Measurements from ENCODE around the gene SEPTIN1. TPM values are rescaled to one million over a fixed set of nuclear protein-coding genes. Genes with fewer than 3 reads are reported as not detected.
"Not testable (repeated sequence)": the region's sequence is repeated elsewhere in the genome, so short reads cannot be mapped to it uniquely, and the experiment has no call there.

Gene SEPTIN1
- total and polyA plus RNA-seq, 3 donors from 2014 or later, result 0.63 to 3.9 (median 2.4) TPM

DNA sequence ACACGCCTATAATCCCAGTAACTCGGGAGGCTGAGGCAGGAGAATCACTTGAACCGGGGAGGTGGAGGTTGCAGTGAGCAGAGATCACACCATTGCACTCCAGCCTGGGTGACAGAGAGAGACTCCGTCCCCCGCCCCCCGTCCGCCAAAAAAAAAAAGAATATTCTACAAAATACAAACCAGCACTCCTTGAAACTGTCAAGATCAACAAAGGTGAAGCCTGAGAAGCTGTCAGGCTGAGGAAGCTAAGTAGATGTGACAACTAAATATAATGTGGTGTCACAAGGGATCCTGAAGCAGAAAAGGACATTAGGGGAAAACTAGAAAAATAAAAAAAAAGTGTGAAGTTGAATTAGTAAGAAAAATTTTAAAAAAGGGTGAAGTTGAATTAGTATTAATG, 33.4 kb downstream of the SEPTIN1 start:
- Histone ChIP-seq H3K36me3 (ENCODE audit: low read depth, missing control alignments) (no peaks in the 10 kb centered on the region), H3K4me3 (no peak overlapping the region), H3K27me3 (no peaks in the 10 kb centered on the region), H3K4me1 (peaks cover 17% of the 10 kb centered on the region), H3K27ac (no peak overlapping the region), H3K9me3 (no peaks in the 10 kb centered on the region)
- TF ChIP-seq, protein P1, sequence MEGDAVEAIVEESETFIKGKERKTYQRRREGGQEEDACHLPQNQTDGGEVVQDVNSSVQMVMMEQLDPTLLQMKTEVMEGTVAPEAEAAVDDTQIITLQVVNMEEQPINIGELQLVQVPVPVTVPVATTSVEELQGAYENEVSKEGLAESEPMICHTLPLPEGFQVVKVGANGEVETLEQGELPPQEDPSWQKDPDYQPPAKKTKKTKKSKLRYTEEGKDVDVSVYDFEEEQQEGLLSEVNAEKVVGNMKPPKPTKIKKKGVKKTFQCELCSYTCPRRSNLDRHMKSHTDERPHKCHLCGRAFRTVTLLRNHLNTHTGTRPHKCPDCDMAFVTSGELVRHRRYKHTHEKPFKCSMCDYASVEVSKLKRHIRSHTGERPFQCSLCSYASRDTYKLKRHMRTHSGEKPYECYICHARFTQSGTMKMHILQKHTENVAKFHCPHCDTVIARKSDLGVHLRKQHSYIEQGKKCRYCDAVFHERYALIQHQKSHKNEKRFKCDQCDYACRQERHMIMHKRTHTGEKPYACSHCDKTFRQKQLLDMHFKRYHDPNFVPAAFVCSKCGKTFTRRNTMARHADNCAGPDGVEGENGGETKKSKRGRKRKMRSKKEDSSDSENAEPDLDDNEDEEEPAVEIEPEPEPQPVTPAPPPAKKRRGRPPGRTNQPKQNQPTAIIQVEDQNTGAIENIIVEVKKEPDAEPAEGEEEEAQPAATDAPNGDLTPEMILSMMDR (IDR thresholded peaks at IDR 0.05), result no peak
- no peak for TF ChIP-seq POLR2A (IDR thresholded peaks at IDR 0.05)
- DNase-seq, result no peak
- intact Hi-C loops (cut with DNase I; ENCODE audit: low total_unique reads), result no loop called here
- WGBS, 2 donors, result 87 to 97% methylated on average over 7 of the region's 7 CpGs

DNA sequence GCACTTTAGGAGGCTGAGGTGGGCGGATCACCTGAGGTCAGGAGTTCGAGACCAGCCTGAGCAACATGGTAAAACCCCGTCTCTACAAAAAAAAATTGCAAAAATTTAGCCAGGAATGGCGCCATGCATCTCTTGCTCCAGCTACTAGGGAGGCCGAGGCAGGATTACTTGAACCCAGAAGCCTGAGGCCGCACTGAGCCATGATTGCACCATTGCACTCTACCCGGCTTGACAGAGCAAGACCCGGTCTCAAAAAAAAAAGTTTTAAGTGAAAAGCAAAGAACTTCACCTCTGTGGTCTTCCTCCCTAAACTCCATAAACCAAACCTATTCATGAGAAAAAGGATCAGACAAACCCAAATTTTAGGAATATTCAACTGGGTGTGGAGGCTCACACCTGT, 34.2 kb downstream of the SEPTIN1 start:
- 92 to 96% methylated on average over 8 of the region's 8 CpGs for WGBS, 2 donors
- Histone ChIP-seq H3K27ac (no peak overlapping the region), H3K9me3 (no peaks in the 10 kb centered on the region), H3K4me1 (peaks cover 16% of the 10 kb centered on the region), H3K4me3 (no peak overlapping the region), H3K36me3 (ENCODE audit: low read depth, missing control alignments) (no peaks in the 10 kb centered on the region), H3K27me3 (no peaks in the 10 kb centered on the region)
- intact Hi-C loops (cut with DNase I; ENCODE audit: low total_unique reads), result no loop called here
- no peak for TF ChIP-seq POLR2A (IDR thresholded peaks at IDR 0.05)
- TF ChIP-seq, protein P1 (IDR thresholded peaks at IDR 0.05), result no peak
- DNase-seq, result no peak

DNA sequence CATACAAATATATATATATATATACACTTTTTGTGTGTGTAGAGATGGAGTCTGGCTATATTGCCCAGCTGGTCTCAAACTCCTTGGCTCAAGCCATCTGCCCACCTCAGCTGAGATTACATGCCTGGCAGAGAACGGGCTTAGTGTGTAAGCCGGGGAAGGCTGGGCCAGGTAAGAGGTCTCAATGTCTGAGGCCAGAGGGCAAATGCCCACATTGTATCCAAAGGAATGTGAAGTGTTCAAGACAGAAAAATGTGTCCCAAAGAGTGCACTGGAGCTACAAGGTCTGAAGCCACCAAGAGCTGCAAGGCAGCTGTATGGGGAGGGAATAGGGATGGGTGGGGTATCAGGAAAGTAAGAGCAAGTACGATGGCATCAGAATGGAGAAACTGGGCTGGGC, 36.1 kb downstream of the SEPTIN1 start:
- intact Hi-C loops (cut with DNase I; ENCODE audit: low total_unique reads), result no loop called here
- Histone ChIP-seq H3K27ac (no peak overlapping the region), H3K36me3 (ENCODE audit: low read depth, missing control alignments) (no peaks in the 10 kb centered on the region), H3K4me1 (no peaks in the 10 kb centered on the region), H3K4me3 (no peak overlapping the region), H3K27me3 (no peaks in the 10 kb centered on the region), H3K9me3 (no peaks in the 10 kb centered on the region)
- DNase-seq, result no peak
- no peak for TF ChIP-seq POLR2A (IDR thresholded peaks at IDR 0.05)
- TF ChIP-seq, protein P1 (IDR thresholded peaks at IDR 0.05), result no peak
- WGBS, 2 donors, result 95 to 98% methylated on average over 3 of the region's 3 CpGs

DNA sequence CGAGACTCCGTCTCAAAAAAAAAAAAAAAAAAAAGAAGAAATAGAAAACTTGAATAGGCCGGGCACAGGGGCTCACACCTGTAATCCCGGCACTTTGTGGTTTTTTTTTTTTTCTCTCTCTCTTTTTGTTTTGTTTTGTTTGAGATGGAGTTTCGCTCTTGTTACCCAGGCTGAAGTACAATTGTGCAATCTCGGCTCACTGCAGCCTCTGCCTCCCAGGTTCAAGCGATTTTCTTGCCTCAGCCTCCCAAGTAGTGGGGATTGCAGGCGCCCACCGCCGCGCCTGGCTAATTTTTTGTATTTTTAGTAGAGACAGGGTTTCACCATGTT, 38.9 kb downstream of the SEPTIN1 start:
- H3K27me3 ChIP-seq; H3K9me3 ChIP-seq; H3K36me3 ChIP-seq (ENCODE audit: low read depth, missing control alignments); H3K4me1 ChIP-seq; DNase-seq; intact Hi-C loops (cut with DNase I; ENCODE audit: low total_unique reads); H3K4me3 ChIP-seq; H3K27ac ChIP-seq: not testable (repeated sequence)
- WGBS, 2 donors, result 96 to 98% methylated on average over 11 of the region's 11 CpGs

DNA sequence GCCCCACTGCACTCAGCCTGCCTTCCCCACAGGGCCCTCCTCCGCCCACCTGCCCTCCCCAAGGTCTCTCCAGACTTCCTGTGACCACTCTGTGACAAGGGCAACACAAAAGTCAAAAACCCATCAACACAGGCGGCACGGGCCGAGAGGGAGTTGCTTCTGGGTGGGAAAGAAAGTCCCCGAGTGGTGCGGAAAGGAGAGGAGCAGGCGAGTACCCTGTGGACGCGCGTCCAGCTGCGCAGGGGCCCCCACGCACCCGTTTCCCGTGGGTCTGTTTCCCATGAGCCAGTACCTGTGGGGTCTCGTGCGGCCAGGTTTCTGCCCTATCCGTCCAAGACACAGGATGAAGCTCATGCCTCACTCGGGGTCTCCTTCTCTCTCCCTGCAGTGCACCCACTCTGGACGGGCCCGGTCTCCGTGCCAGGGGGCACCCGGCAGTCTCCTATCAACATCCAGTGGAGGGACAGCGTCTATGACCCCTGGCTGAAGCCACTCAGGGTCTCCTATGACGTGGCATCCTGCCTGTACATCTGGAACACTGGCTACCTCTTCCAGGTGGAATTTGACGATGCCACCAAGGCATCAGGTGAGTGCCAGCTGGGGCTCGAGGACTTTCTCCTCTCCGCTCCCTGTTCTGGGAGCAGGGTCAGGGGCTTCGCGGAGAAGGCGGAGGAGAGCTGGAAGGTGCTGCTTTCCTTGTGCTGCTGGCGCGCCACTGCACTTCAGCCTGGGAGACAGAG, 39.4 kb downstream of the SEPTIN1 start:
- TF ChIP-seq, protein P1 (IDR thresholded peaks at IDR 0.05), result no peak
- no peak for TF ChIP-seq POLR2A (IDR thresholded peaks at IDR 0.05)
- H3K27ac ChIP-seq, result no peak overlapping the region
- no peaks in the 10 kb centered on the region for H3K27me3 ChIP-seq
- H3K4me3 ChIP-seq, result no peak overlapping the region
- no peaks in the 10 kb centered on the region for H3K36me3 ChIP-seq (ENCODE audit: low read depth, missing control alignments)
- no peak for DNase-seq
- WGBS, 2 donors, result 88 to 92% methylated on average over 26 to 32 of the region's 32 CpGs
- intact Hi-C loops (cut with DNase I; ENCODE audit: low total_unique reads), result no loop called here
- no peaks in the 10 kb centered on the region for H3K9me3 ChIP-seq
- peaks cover 10% of the 10 kb centered on the region for H3K4me1 ChIP-seq

DNA sequence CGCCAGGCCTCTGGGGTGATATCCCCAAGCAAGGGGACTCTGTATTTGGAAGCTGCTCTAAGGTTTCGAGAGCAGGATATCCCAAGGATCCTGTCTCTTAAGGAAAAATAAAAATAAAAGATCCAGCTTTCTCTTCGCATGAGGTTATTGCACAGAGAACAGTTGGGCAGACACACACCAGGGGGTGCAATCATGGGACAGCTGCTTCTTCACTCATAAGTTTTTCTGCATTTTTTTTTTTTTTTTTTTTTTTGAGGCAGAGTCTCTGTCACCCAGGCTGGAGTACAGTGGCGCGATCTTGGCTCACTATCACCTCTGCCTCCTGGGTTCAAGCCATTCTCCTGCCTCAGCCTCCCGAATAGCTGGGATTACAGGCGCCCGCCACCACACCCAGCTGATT, 40.4 kb downstream of the SEPTIN1 start:
- H3K36me3 ChIP-seq (ENCODE audit: low read depth, missing control alignments); H3K9me3 ChIP-seq; H3K4me3 ChIP-seq; H3K27ac ChIP-seq; H3K27me3 ChIP-seq; intact Hi-C loops (cut with DNase I; ENCODE audit: low total_unique reads): not testable (repeated sequence)
- DNase-seq, result peak; percentile 13
- WGBS, 2 donors, result 83 to 89% methylated on average over 8 of the region's 8 CpGs
- H3K4me1 ChIP-seq, result peaks cover 12% of the 10 kb centered on the region
